Testis (tissue), 3 donors: Measurements from ENCODE around the gene PLEKHA1. TPM values are rescaled to one million over a fixed set of nuclear protein-coding genes. Genes with fewer than 3 reads are reported as not detected.

Source experiments
- DNase-seq: peaks from one replicate; pipeline ENCODE4 v3.0.0-alpha.2; 2019
- H3K27ac ChIP-seq, 2 donors: fragments of 200-600 bp; sonication (generic); one replicate each; pipeline ENCODE4 v1.5.1; 2019
- H3K27me3 ChIP-seq: fragments of 200-600 bp; sonication (generic); one replicate; pipeline ENCODE4 v1.5.1; 2019
- H3K36me3 ChIP-seq: fragments of 200-600 bp; sonication (generic); one replicate; pipeline ENCODE4 v1.5.1; 2017; ENCODE audit warnings: low read depth; ENCODE audit errors: missing control alignments
- H3K4me1 ChIP-seq: fragments of 200-600 bp; sonication (generic); one replicate; pipeline ENCODE4 v1.5.1; 2019
- H3K4me3 ChIP-seq, 2 donors: fragments of 200-600 bp; sonication (generic); one replicate each; pipeline ENCODE4 v1.5.1; 2017 to 2019
- H3K9me3 ChIP-seq: fragments of 200-600 bp; sonication (generic); one replicate; pipeline ENCODE4 v1.5.1; 2017
- POLR2A ChIP-seq: fragments of 450-650 bp; IDR thresholded peaks from one replicate; pipeline ENCODE4 v1.6.1; 2017; ENCODE audit warnings: antibody characterized with exemption, mild to moderate bottlenecking, moderate library complexity
- WGBS, 2 donors: methylation state at CpG; one replicate each; pipeline ENCODE4 v1.1.5; 2018; 5-methylcytosine and 5-hydroxymethylcytosine counted together
- intact Hi-C: fragments of 100-400 bp; cut with DNase I; formaldehyde crosslinking; loops from one replicate; pipeline ENCODE4 v1.15.1; 2023; ENCODE audit warnings: low total_unique reads
- polyA plus RNA-seq: library from polyadenylated mRNA; stranded (reverse); fragments of 350-450 nt; fragmentation: Illumina TruSeq; extraction: RNeasy Lipid Tissue Mini Kit (QIAGEN cat#74804); gene quantifications from one replicate; pipeline ENCODE4 v1.2.3, GENCODE V29; 2014; ENCODE audit warnings: low read depth, low replicate concordance; ENCODE audit not compliant: insufficient read depth
- total RNA-seq, 2 donors: library from RNA; depleted of rRNA; stranded (reverse); fragments of >200 nt; gene quantifications; one replicate each; pipeline ENCODE4 v1.2.3, GENCODE V29; 2016
- TF ChIP-seq, protein P1 (sequence below), 3 experiments: fragments of 450-650 bp in 2 of 3; fragments of 200-600 bp in 1 of 3; sonication (generic) in 1 of 3; IDR thresholded peaks; one replicate each; pipeline ENCODE4 v1.5.1; 2016 to 2019; ENCODE audit warnings: antibody characterized with exemption in 3 of 3, mild to moderate bottlenecking in 2 of 3, moderate library complexity in 1 of 3

Gene PLEKHA1
- total and polyA plus RNA-seq, 3 donors from 2014 or later: 27.6 to 66.6 (median 35.7) TPM

DNA sequence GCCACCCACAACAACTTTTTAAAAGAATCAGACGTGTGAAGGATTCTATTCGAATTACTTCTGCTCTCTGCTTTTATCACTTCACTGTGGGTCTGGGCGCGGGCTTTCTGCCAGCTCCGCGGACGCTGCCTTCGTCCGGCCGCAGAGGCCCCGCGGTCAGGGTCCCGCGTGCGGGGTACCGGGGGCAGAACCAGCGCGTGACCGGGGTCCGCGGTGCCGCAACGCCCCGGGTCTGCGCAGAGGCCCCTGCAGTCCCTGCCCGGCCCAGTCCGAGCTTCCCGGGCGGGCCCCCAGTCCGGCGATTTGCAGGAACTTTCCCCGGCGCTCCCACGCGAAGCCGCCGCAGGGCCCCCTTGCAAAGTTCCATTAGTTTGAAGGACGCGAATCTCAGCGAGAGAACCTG is 86.4 kb downstream of the PLEKHA1 start:
- peak overlapping the region; percentile 58 to 59 for H3K4me3 ChIP-seq
- H3K27ac ChIP-seq: peak overlapping the region; percentile 35 to 73
- no peaks in the 10 kb centered on the region for H3K9me3 ChIP-seq
- intact Hi-C loops: no loop called here
- peaks cover 8% of the 10 kb centered on the region for H3K4me1 ChIP-seq
- no peaks in the 10 kb centered on the region for H3K27me3 ChIP-seq
- 0 to 2% methylated on average over 12 to 40 of the region's 40 CpGs for WGBS, 2 donors
- TF ChIP-seq, protein P1, sequence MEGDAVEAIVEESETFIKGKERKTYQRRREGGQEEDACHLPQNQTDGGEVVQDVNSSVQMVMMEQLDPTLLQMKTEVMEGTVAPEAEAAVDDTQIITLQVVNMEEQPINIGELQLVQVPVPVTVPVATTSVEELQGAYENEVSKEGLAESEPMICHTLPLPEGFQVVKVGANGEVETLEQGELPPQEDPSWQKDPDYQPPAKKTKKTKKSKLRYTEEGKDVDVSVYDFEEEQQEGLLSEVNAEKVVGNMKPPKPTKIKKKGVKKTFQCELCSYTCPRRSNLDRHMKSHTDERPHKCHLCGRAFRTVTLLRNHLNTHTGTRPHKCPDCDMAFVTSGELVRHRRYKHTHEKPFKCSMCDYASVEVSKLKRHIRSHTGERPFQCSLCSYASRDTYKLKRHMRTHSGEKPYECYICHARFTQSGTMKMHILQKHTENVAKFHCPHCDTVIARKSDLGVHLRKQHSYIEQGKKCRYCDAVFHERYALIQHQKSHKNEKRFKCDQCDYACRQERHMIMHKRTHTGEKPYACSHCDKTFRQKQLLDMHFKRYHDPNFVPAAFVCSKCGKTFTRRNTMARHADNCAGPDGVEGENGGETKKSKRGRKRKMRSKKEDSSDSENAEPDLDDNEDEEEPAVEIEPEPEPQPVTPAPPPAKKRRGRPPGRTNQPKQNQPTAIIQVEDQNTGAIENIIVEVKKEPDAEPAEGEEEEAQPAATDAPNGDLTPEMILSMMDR (IDR thresholded peaks at IDR 0.05): no peak
- no peak for TF ChIP-seq POLR2A
- no peak for DNase-seq
- no peaks in the 10 kb centered on the region for H3K36me3 ChIP-seq

DNA sequence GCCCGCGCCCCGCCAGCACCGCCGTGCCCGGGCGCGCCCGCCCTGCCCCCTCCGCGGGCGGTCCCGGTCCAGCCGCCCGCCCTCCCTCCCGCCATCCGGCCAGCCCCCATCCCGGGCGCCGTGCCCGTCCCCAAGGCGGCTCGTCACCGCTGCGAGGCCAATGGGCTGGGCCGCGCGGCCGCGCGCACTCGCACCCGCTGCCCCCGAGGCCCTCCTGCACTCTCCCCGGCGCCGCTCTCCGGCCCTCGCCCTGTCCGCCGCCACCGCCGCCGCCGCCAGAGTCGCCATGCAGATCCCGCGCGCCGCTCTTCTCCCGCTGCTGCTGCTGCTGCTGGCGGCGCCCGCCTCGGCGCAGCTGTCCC is 86.8 kb downstream of the PLEKHA1 start, which contains the start of gene HTRA1:
TSS of gene HTRA1 (plus strand) at position 187 of the 362 bp plus-strand sequence. CDS start at position 287, 100 bp downstream.
- Histone ChIP-seq H3K27ac (peak within 1 kb of the TSS; percentile 35 to 76), H3K9me3 (no peaks in the 10 kb centered on the region), H3K36me3 (no peaks in the 10 kb centered on the region), H3K27me3 (no peaks in the 10 kb centered on the region), H3K4me1 (peaks cover 8% of the 10 kb centered on the region), H3K4me3 (peak within 1 kb of the TSS; percentile 59 to 63)
- peak; percentile 65 for DNase-seq
- no peak for TF ChIP-seq POLR2A
- TF ChIP-seq, protein P1 (IDR thresholded peaks at IDR 0.05): no peak
- WGBS, 2 donors: 1% methylated on average over 56 of the region's 56 CpGs; no CpG with 5 or more reads in 1 of the 2 donors
- intact Hi-C loops: no loop called here

DNA sequence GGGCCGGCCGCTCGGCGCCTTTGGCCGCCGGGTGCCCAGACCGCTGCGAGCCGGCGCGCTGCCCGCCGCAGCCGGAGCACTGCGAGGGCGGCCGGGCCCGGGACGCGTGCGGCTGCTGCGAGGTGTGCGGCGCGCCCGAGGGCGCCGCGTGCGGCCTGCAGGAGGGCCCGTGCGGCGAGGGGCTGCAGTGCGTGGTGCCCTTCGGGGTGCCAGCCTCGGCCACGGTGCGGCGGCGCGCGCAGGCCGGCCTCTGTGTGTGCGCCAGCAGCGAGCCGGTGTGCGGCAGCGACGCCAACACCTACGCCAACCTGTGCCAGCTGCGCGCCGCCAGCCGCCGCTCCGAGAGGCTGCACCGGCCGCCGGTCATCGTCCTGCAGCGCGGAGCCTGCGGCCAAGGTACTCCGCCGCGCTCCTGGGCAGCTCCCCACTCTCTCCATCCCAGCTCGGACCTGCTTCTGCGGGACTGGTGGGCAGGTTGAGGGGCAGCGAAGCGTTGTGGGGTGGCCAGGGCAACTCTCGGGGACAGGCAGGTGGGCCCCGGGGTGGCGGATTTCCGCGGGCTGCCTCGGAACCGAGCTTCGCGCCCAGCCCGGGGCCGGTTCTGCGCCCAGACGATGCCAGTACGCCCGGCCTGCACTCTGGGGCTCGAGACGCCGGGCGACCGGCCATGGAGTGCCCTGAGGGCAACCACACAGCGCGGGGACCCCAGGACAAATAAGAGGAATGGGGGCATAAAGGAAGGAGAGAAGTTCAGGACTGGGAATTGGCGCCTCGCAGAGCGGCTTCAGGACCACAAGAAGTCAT is 87.4 kb downstream of the PLEKHA1 start:
- peak; percentile 25 for DNase-seq
- TF ChIP-seq, protein P1 (IDR thresholded peaks at IDR 0.05): no peak
- TF ChIP-seq POLR2A: no peak
- Histone ChIP-seq H3K9me3 (no peaks in the 10 kb centered on the region), H3K4me3 (peak overlapping the region; percentile 59 to 63), H3K27ac (peak overlapping the region; percentile 32 to 76), H3K4me1 (peaks cover 8% of the 10 kb centered on the region), H3K36me3 (no peaks in the 10 kb centered on the region), H3K27me3 (no peaks in the 10 kb centered on the region)
- WGBS, 2 donors: 0 to 4% methylated on average over 34 to 71 of the region's 95 CpGs
- intact Hi-C loops: no loop called here

DNA sequence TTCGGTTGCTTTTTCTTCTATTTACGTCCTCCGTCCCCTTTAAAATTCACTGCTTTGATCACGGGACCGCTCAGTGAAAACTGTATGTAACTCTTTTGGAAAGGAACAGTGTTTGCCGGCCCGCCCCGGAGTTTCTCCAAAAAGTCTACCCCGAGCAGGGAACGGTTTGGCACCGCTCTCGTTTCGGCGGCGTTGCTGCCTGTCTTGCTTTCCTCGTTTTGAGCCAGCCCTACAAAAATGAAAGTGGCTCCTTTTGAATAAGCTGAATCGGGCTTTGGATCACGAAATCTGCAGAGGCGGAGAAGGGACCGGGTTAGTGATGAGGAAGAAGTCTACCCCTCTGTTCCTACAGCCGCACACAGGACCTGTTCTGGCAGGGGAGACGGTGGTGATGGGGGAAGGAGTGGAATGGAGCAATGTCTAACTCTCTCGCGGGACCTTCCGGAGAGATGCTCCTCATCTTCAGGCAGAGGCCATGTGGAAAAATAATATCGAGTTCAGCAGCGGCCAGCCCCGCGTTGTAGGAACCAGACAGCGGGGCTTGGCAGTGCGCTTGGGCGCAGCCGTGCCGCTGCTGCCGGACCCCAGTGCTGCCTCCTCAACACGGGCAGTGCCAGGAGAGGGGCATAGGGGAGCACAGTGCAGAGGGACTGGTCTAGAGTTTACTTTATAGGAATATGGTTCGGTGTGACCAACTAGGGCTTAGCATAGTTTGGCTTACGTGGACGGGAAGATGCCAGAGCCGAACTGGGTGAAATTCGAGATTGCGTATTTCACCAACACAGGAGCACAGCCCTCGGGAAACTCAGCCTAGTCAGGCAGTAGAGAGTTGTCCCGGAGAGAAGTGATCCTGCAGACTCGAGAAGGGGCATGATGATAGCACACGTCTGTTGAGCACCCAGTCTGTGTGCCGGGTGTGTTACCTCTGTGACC is 88.3 kb downstream of the PLEKHA1 start:
- TF ChIP-seq POLR2A: no peak
- TF ChIP-seq, protein P1 (IDR thresholded peaks at IDR 0.05): no peak
- Histone ChIP-seq H3K36me3 (no peaks in the 10 kb centered on the region), H3K27me3 (no peaks in the 10 kb centered on the region), H3K4me3 (peak overlapping the region; percentile 59 to 63), H3K27ac (peak overlapping the region; percentile 32 to 76), H3K9me3 (no peaks in the 10 kb centered on the region), H3K4me1 (peaks cover 8% of the 10 kb centered on the region)
- WGBS, 2 donors: 3 to 9% methylated on average over 47 of the region's 47 CpGs
- peak; percentile 64 for DNase-seq
- intact Hi-C loops: no loop called here
